ENCODE measurements around the gene HDAC9.

- no peak for TF ChIP-seq CTCF (IDR thresholded peaks at IDR 0.05; ENCODE audit: poor library complexity)
- no peak for TF ChIP-seq EZH2phosphoT487 (IDR thresholded peaks at IDR 0.05; ENCODE audit: low read depth, severe bottlenecking, unreplicated experiment)
These were observed 336.4 kb downstream of the HDAC9 start for GRCh38 chr7:18831943-18832342.

Data from hepatocyte (in vitro differentiated cells).